DMS53 treated with DMSO at 0.1 percent for 48 hours (cell line): ENCODE data around the gene SEPTIN5.

Experiments
- DNase-seq: peaks from one replicate; lab custom pipeline; 2025; ENCODE audit not compliant: unreplicated experiment; lab: John Stamatoyannopoulos, UW

SEPTIN5 gene

DNA sequence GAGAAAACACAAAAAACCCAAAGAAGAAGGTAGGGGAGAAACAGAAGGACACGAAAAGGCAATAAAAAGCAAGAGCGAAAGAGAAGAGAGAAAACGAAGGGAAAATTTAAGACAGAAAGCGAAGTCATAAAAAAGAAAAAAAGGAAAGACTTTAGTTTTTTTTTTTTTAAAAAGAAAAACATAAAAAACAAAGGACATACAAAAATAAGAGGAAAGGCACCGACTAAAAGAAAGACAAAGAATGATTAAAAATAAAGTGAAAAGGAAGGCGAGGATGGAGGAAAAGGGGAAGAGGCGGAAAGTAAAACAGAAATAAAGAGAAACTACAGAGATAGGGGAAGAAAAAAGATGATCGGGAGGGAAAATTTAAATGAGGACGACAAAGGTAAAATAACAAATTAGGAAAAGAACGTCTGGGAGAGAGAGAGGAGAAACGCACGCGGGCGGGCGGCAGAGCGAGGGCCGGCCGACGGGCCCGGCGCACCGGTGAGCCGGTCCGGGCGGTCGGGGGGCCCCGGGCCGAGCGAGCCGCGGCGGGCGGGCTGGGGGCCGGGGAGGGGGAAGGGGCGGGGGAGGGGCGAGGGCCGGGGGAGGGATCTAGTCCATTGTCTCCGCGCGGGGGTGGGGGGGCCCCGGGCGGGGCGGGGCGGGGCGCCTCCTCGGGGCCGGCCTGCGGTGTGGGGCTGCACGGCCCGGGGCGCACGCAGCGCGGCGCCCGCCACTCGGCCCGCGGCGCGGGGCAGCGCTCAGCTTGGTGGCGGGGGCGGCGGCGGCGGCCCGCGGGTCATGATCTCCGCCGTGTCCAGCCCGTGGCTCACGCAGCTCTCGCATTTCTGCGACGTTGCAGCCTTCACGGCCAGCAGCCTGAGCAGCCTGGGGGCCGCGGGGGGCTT, 46.0 kb downstream of the SEPTIN5 start, which contains the start of gene TBX1:
TBX1 (plus strand) TSS at position 721 of the 893 bp plus-strand sequence; CDS start at position 787, 66 bp downstream.
- DNase-seq = no peak

DNA sequence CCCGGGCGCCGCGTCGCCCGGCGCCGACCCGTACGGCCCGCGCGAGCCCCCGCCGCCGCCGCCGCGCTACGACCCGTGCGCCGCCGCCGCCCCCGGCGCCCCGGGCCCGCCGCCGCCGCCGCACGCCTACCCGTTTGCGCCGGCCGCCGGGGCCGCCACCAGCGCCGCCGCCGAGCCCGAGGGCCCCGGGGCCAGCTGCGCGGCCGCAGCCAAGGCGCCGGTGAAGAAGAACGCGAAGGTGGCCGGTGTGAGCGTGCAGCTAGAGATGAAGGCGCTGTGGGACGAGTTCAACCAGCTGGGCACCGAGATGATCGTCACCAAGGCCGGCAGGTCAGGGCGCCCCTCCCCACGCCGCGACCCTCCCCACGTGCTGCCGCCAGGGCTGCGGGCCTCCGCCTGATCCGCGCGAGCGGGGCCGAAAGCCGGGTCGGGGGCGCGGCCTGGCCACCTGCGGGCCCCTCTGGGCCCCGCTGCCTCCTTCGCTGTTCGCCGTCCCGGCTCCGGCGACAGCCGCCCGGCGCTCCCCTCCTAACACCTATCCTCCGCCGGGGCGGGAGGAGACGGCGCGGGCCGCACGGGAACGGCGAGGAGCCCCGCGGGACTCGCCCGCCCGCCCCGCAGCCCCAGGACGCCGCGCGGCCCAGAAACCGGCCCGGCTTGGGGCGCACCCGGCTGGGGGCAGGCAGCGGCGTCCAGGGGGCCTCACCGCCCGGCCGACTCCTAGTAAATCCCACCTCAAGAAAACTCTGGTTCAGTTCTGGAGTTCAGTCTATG, 46.8 kb downstream of the SEPTIN5 start:
- DNase-seq = no peak

DNA sequence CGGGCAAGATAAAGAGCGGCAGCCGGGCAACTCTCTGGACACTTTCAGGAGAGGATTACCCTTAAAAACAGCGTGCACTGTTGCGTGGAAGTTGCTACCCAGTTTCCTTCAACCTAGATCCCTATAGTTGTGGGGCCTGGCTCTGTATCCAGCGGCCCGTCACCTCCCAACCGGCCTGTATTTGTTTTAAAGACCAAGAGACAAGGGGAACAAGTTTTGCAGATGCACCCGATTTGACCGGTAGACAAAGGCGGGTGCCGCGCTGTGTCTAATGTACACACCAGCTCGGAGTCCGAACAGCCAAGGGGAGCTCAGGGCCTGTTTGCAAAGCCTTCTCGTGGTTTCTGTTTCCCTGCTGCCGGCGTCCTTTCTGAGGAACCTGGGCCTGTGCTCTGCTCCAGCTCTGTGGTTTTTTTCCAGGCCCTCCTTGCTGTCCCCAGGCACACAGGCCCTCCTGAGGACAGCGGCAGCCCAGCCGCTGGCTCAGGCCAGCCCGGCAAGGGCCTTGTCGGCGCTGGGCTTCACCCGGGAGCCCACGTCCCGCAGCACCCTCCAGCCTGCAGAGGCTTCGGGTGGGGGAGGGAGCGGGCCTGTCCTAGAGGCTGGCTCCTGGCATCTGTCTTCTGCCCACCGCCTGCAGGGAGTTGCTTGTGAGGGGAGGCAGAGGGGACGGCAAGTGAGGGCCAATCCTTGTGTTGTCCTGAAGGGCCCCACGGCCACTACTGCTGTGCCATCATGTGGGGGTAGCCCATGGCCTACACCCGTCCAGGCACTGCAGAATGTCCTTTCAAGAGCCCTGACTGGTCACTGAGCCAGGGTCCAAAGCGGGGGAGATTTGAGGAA, 47.6 kb downstream of the SEPTIN5 start:
- DNase-seq = no peak

DNA sequence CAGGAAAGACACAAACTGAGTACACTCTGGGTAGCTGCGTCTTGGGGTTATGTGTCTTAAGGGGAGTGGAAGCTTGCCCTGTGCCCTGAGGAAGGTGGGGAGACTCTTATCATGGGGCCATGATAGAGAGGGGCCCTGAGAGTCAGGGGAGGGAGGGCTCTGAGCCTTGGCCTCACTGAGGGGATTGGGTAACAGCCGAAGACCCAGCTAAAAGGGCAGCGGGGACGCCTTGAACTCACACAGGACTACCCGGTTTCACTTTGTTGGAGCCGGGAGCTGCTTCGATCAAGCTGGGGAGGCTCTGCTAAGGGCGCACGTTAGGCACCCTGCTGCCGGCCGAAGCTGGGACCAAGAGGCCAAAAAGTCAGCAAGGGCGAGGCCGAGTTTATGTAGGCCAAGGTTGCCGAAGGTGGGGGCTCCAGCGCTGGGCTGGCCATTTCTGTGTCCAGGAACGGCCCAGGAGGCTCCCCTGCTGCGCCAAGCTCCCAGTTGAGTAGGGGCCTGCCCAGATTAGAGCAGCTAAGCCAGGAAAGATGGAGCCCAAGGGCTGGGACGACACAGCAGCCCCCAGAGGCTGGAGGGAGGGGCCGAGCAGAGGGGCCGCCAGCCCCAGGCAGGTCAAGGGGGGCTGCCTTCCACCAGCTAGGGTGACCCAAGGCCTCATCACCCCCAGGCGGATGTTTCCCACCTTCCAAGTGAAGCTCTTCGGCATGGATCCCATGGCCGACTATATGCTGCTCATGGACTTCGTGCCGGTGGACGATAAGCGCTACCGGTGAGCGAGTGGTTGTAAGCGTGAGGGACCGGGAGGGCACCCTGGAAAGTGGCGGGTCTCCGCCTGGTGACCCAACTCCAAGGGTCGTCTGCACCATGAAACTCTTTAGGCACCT, 48.5 kb downstream of the SEPTIN5 start:
- DNase-seq = no peak

DNA sequence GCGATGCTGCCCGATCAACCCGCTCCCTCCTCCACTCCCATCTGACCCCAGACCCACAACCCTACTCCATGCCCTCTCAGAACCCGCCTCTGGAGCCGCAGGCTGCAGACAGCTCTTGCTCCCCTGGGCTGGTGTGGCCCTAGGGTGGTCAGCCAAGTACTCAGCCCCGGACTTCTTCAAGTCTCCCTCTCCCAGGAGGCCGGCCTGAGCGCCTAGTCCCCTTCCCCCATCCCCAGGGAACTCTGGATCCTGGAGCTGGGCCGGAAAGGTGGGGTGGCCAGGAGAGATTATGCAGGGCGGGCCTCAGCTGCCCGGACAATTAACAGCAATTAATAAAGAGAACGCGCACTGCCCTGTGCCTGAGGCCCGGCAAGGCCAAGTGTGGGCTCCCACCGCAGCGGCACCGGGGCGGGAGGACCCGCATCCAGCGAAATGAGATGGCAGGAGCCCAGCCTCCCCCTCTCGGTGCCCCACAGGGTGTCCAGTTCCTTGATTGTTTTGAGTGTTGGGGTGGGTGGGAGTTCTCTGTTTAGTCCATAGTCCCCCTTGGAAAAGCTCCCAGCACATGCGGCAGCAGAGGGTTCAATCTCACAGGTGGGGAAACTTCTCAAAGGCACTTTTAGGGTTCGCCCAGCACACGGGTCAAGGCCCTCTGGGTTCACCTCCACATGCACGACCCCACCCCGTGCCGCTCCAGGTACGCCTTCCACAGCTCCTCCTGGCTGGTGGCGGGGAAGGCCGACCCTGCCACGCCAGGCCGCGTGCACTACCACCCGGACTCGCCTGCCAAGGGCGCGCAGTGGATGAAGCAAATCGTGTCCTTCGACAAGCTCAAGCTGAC, 49.4 kb downstream of the SEPTIN5 start:
- DNase-seq = no peak

DNA sequence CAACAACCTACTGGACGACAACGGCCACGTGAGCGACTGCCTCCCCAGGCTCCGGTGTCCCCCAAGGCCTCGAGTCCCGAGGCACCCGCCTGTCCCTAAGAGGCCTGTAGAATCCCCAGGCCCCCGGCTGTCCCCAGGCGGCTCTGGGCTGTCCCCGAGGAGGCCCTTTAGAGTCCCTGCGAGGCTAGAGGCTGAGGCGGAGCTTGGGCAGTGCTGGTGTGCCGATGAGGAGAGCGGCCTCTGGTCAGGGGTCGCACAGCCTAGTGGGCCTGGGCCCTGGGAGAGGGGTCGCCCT, 49.9 kb downstream of the SEPTIN5 start:
- DNase-seq = no peak

DNA sequence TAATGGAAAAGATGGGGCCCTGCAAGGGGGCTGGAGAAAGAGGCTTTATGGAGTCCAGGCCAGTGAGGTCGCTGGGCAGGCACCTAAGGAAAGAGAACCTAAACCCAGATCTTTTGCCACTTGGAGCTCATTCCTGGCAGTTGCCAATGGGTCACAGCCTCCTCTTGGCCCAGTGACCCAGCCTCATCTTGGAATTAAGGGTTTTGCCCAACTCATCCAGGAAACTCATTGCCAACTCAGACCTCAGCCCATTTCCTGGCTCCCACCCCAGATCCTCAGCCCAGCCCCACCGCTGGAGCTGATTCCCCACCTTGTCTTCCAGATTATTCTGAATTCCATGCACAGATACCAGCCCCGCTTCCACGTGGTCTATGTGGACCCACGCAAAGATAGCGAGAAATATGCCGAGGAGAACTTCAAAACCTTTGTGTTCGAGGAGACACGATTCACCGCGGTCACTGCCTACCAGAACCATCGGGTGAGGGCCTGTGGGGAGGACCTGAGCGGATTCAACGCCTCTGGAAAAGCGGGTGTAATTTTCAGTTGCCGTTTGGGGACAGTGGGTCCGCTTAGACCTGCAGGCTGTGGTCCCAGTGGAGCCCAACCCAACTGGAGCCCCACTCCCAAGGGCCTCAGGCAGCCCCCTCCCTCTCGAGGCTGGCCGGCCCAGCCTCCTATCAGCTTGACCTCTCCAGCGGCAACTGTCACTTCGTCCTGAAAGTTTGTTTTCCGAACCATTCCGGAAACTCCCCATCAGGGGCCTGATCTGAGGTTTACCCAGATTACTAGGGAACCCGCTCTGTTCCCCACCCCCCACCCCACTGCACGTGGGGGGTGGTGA, 50.6 kb downstream of the SEPTIN5 start:
- no peak for DNase-seq

DNA sequence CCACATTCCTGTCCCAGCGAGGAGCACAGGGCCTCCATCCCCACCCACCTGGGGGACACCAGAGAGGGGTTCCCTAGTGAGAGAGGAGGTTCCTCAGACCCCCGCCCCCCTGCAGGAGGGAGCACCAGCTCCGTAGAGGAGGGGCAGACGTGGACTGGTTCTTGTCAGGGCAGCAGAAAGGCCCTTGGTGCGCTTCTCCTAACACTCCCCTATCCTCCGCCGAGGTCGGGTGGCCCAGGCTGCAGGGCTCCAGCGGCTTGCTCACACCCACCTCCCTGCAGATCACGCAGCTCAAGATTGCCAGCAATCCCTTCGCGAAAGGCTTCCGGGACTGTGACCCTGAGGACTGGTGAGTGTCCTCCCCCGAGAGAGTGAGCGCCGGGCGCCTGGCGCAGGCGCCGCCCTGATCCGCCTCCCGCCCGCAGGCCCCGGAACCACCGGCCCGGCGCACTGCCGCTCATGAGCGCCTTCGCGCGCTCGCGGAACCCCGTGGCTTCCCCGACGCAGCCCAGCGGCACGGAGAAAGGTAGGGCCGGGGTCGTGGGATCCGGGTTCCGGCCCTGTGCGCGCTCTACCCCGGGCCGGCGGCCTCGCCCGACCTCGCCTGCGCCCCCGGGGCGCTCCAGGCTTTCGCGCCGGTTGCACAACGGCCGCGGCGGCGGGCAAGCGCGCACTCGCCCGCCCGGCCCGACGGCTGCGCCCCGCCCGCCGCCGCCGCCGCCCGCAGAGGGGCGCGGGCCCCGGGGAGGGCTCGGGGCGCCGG, 51.4 kb downstream of the SEPTIN5 start:
- DNase-seq = no peak

DNA sequence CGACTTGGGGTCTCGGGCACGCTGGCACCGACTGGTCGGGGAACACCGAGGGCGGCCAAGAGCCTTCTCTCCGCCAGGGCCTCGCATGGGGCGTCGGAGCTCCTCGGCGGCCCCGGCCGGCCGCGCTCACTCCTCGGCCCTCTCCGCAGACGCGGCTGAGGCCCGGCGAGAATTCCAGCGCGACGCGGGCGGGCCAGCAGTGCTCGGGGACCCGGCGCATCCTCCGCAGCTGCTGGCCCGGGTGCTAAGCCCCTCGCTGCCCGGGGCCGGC, 51.9 kb downstream of the SEPTIN5 start:
- no peak for DNase-seq

DNA sequence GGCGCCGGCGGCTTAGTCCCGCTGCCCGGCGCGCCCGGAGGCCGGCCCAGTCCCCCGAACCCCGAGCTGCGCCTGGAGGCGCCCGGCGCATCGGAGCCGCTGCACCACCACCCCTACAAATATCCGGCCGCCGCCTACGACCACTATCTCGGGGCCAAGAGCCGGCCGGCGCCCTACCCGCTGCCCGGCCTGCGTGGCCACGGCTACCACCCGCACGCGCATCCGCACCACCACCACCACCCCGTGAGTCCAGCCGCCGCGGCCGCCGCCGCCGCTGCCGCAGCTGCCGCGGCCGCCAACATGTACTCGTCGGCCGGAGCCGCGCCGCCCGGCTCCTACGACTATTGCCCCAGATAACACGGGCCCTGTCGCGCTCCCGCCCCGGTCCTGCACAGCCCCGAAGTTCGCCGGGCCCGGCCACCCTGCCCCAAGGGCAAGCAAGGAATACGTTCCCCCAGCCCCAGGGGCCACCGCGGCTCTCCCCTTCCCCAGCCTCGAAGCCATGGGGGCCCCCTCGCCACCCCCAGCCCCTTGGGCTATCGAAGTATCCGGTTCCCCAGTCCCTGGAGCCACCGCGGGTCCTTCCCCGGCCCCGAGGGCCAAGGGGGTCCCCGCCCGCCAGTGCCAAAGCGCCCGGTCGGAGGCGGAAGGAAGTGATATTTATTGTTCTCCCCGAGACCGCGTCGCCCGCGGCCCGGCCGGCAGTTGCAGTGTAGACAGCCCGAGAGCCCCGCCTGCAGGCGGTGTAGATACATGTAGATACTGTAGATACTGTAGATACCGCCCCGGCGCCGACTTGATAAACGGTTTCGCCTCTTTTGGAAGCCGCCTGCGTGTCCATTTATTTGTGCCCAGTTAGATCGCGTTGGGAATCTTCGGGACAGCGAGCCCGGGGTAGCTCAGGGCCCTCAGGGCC, 52.5 kb downstream of the SEPTIN5 start:
- DNase-seq = peak; percentile 26

DNA sequence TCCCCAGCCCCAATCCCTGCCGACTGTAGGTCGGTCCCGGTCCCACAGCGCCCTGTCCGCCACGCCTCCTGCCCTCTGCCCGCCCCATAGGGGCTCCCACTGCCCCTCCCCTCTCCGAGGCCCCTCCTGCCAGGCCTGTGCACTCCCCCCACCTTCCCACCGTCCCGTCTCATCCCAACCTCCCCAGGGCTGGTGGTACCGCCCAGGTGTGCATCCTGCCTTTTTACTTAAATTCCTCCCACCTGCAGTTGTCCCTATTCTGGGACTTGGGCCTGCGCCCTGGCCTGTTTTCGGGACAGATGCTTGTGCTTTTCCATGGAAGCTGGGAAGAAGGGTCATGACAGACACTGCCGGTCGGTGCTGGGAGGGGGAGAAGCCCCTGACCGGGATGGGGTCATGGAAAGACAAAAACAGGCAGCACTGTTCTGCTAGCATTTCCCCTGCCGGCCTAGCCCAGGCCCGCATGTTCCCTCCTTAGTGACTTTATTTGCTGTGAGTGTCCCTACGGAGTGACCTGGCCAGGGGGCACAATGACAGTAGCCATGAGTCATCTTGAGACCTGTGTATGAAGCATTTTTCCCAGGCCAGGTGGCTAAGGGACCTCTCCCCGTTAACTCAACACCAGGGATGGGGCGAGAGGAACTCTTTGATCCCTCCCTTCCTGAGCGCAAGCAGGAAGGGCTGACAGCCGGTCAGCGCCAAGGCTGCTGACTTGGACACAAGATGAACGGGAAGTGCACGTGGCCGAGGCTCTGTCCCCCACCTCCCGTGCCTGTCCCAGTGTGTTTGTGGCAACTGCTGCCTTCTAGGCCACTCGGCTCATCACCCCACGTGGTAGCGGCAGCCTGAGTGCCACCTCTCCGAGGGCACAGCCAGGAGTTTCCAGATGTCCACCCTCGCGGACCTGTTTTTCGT, 53.4 kb downstream of the SEPTIN5 start:
- no peak for DNase-seq

DNA sequence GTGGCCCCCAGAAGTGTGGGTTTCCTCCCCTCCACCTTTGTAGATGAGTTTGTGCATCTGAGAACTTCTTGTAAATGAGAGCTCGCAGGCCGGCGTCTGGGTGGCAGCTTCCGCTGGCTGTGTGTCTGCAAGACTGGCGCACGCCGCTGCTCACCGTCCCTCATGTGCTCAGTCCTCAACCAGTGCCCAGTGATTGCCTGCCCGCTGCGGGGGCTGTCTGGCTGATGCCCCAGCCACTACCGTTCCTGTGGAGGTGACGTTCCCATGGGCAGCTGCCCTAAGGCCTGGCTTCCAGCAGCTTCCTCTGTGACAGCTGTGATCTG, 55.1 kb downstream of the SEPTIN5 start:
- DNase-seq = no peak

DNA sequence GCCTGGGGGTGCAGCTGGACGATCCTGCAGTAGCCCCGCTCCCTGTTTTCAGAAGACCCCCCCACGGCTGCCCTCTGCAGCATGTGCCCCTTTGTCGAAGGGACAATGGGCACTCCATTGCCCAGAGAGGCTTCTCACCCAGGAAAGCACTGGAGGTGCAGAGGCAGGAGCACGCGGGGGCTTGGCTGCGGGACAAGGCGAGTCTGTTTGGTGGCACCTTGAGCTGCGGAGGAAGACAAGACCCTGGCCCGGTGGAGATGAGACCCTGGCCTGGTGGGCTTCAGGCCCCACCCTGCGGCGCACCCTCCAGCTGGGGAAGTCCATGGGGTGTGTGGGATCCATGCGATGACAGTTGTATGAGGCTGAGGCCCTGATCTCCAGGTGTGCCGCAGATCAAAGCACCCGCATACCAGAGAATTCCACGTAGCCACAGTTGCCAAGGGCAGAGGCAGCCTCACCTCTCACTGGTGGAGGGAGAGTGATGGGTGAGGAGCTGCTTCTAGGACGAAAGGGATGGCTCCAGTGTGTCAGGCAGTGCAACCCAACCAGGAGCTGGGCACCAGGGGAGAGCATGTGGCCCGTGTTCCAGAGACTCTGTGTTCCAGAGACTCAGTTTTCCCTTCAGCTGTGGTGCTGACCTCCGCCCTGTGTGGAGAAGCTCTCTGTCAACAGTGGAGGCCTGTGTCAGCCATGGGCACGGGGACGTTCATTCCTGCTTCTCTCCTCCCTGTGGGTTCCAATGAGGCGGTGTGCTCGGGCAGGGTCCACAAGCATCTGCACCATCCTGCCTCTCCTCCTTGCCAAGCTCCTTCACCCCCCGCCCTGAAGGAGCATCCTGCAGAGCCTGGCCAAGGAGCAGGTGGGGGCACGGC, 56.3 kb downstream of the SEPTIN5 start:
- no peak for DNase-seq

DNA sequence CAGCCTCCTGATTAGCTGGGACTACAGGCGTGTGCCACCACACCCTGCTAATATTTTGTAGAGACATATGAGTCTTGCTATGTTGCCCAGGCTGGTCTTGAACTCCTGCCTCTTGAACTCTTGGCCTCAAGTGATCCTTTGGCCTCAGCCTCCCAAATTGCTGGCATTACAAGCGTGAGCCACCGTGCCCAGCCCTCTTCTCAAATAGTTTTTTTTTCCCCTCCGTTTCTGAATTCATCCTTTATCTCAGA, 58.0 kb downstream of the SEPTIN5 start:
- DNase-seq = no peak
